HG03097 (cell line): ENCODE data around the gene SLC25A11.

Source experiments
- ATAC-seq: cut with Tn5 transposase; IDR thresholded peaks from one replicate; pipeline ENCODE4 v1.9.1; 2021; ENCODE audit not compliant: unreplicated experiment, low FRiP score

Gene SLC25A11

GRCh38 chr17:4896332-4897197, 43.3 kb downstream of the SLC25A11 start:
- no peak for ATAC-seq

GRCh38 chr17:4895657-4896331, 44.1 kb downstream of the SLC25A11 start:
- ATAC-seq = no peak

GRCh38 chr17:4895121-4895520, 44.7 kb downstream of the SLC25A11 start:
- ATAC-seq = no peak

GRCh38 chr17:4893721-4894560, 45.9 kb downstream of the SLC25A11 start:
- ATAC-seq = no peak

GRCh38 chr17:4893272-4893671, 46.6 kb downstream of the SLC25A11 start:
- no peak for ATAC-seq

- no peak for ATAC-seq
Measured at GRCh38 chr17:4892499-4893221, 47.2 kb downstream of the SLC25A11 start.

- ATAC-seq = no peak
Measured at GRCh38 chr17:4891411-4892410, 48.1 kb downstream of the SLC25A11 start.

- ATAC-seq = no peak
Measured at GRCh38 chr17:4887581-4887980, 52.3 kb downstream of the SLC25A11 start.
